Endothelial cell of umbilical vein (primary cell): Measurements from ENCODE around the gene ISL2. TPM values are rescaled to one million over a fixed set of nuclear protein-coding genes. Genes with fewer than 3 reads are reported as not detected.

ENCODE experiments used
- BruUV-seq: library from RNA; stranded (reverse); fragments of 400-500 nt; replicated peaks from 2 replicates; lab custom pipeline; 2021; lab: Mats Ljungman, UMichigan
- CTCF ChIA-PET: fragments of 300-600, 350-600 bp; sonication (Branson Sonifier 250); formaldehyde crosslinking; loops from one replicate; lab custom pipeline; 2021; ENCODE audit warnings: antibody characterized with exemption, inconsistent platforms; lab: Charles Lee
- POLR2A ChIA-PET: fragments of 300-600, 350-600 bp; sonication (Branson Sonifier 250); formaldehyde crosslinking; loops from one replicate; lab custom pipeline; 2021; ENCODE audit warnings: antibody characterized with exemption, inconsistent platforms; lab: Charles Lee
- DNase-seq: peaks from one replicate; pipeline ENCODE4 v3.0.0-alpha.2; 2011; ENCODE audit warnings: low read depth, low spot score
- FAIRE-seq: peaks from 2 replicates; lab custom pipeline; 2011; peaks lifted over from hg19 to GRCh38; lab: Jason Lieb, UNC
- H2AFZ ChIP-seq: 2 replicates; pipeline ENCODE4 v1.6.0; 2012; ENCODE audit warnings: low read depth, low read length, control low read depth, inconsistent platforms
- H3K27ac ChIP-seq: 2 replicates; pipeline ENCODE4 v1.5.1; 2011; ENCODE audit warnings: low read depth, mild to moderate bottlenecking, control low read depth, low read length, moderate library complexity; ENCODE audit not compliant: insufficient read depth
- H3K27me3 ChIP-seq, 2 experiments: 2 replicates each; pipeline versions ENCODE4 v1.6.0 to v1.6.1; 2011; ENCODE audit warnings: low read length in 2 of 2, mixed read lengths in 1 of 2; ENCODE audit not compliant: control insufficient read depth in 2 of 2, insufficient read depth in 2 of 2
- H3K36me3 ChIP-seq, 2 experiments: 2 replicates in 1 of 2; 3 replicates in 1 of 2; pipeline ENCODE4 v1.5.1; 2011; ENCODE audit warnings: low read length in 2 of 2, mild to moderate bottlenecking in 1 of 2, moderate library complexity in 1 of 2; ENCODE audit not compliant: control insufficient read depth in 2 of 2, insufficient read depth in 2 of 2; ENCODE audit errors: extremely low read depth in 1 of 2
- H3K4me1 ChIP-seq: 3 replicates; pipeline ENCODE4 v1.5.1; 2011; ENCODE audit warnings: mild to moderate bottlenecking, low read length; ENCODE audit not compliant: control insufficient read depth, insufficient read depth; ENCODE audit errors: extremely low read depth
- H3K4me2 ChIP-seq: 2 replicates; pipeline ENCODE4 v1.6.1; 2011; ENCODE audit warnings: low read length, control low read depth, mixed read lengths; ENCODE audit not compliant: insufficient read depth
- H3K4me3 ChIP-seq, 3 experiments: fragments of 200-600 bp in 1 of 3; sonication (generic), shearing (Covaris generic) in 1 of 3; replicated peaks in 1 of 3; 2 replicates each; pipeline ENCODE4 v1.5.1; 2011 to 2016; ENCODE audit warnings: control low read depth in 3 of 3, low read length in 3 of 3, mild to moderate bottlenecking in 2 of 3, inconsistent platforms in 1 of 3, low read depth in 1 of 3, moderate library complexity in 1 of 3; ENCODE audit not compliant: insufficient read depth in 1 of 3
- H3K79me2 ChIP-seq: 2 replicates; pipeline ENCODE4 v1.6.0; 2012; ENCODE audit warnings: low read length, inconsistent platforms; ENCODE audit not compliant: control insufficient read depth, insufficient read depth
- H3K9ac ChIP-seq: replicated peaks from 2 replicates; pipeline ENCODE3; 2011; ENCODE audit warnings: low read length, control low read depth; ENCODE audit not compliant: insufficient read depth; ENCODE audit errors: extremely low read depth
- H3K9me1 ChIP-seq: replicated peaks from 3 replicates; pipeline ENCODE4 v1.6.0; 2011; ENCODE audit warnings: mild to moderate bottlenecking, low read length; ENCODE audit not compliant: control insufficient read depth, insufficient read depth; ENCODE audit errors: extremely low read depth
- H3K9me3 ChIP-seq: replicated peaks from 2 replicates; pipeline ENCODE4 v1.5.1; 2012; ENCODE audit warnings: low read length, inconsistent platforms; ENCODE audit not compliant: control insufficient read depth, insufficient read depth
- H4K20me1 ChIP-seq: replicated peaks from 2 replicates; pipeline ENCODE3; 2011; ENCODE audit warnings: mild to moderate bottlenecking, low read length; ENCODE audit not compliant: control insufficient read depth, insufficient read depth; ENCODE audit errors: extremely low read depth
- EZH2 ChIP-seq: IDR thresholded peaks from 2 replicates; pipeline ENCODE4 v1.6.1; 2012; ENCODE audit warnings: borderline replicate concordance, low read depth, mild to moderate bottlenecking, moderate library complexity, low read length, inconsistent platforms; ENCODE audit not compliant: severe bottlenecking
- FOS ChIP-seq: IDR thresholded peaks from 2 replicates; pipeline ENCODE4 v1.6.1; 2011; ENCODE audit warnings: mild to moderate bottlenecking, low read length, moderate library complexity, borderline replicate concordance; ENCODE audit not compliant: insufficient read depth
- JUN ChIP-seq: IDR thresholded peaks from 2 replicates; pipeline ENCODE4 v1.6.1; 2011; ENCODE audit warnings: borderline replicate concordance, low read depth; ENCODE audit not compliant: insufficient read length, insufficient read depth
- MAX ChIP-seq: IDR thresholded peaks from 2 replicates; pipeline ENCODE4 v1.6.1; 2011; ENCODE audit not compliant: insufficient read depth, insufficient read length
- MYC ChIP-seq: IDR thresholded peaks from one replicate; pipeline ENCODE4 v1.6.1; 2011; ENCODE audit warnings: mild to moderate bottlenecking, low read depth, low read length
- POLR2A ChIP-seq: IDR thresholded peaks from 2 replicates; pipeline ENCODE4 v1.6.1; 2012; ENCODE audit warnings: low read depth, mild to moderate bottlenecking, control low read depth, low read length
- POLR2AphosphoS5 ChIP-seq: IDR thresholded peaks from 2 replicates; pipeline ENCODE4 v1.6.1; 2012; ENCODE audit warnings: low read depth, mild to moderate bottlenecking, control low read depth, low read length, moderate library complexity; ENCODE audit not compliant: insufficient read depth
- dilution Hi-C: fragments of 300-500 bp; cut with MboI; formaldehyde crosslinking; loops from one replicate; pipeline ENCODE4 v1.15.0; 2019; ENCODE audit warnings: low sequenced_read_pairs; ENCODE audit not compliant: extremely low pct_ligation_motif_present
- intact Hi-C: fragments of 100-400 bp; cut with micrococcal nuclease; formaldehyde crosslinking; loops from one replicate; pipeline ENCODE4 v1.10.0; 2022
- polyA plus RNA-seq, 4 experiments: library from polyadenylated mRNA; depleted of rRNA in 3 of 4; stranded (reverse) in 3 of 4; unstranded in 1 of 4; fragments of >200 nt; gene quantifications; 2 replicates each; pipeline versions ENCODE4 v1.2.1 to v1.2.3, GENCODE V29; 2011 to 2012; ENCODE audit warnings: missing spikeins in 1 of 4
- total RNA-seq: library from RNA; stranded (reverse); gene quantifications from 2 replicates; pipeline ENCODE4 v1.2.3, GENCODE V29; 2021

The ISL2 gene
- total and polyA plus RNA-seq, 2 donors (not counting 3 experiments of a cell fraction or from before 2014, with no cell fraction given): 0.10 TPM; not detected in 1

GRCh38 chr15:76386926-76387325 lies 50.4 kb downstream of the ISL2 start:
- no peaks in the 10 kb centered on the region for H4K20me1 ChIP-seq
- H3K27me3 ChIP-seq: no peaks in the 10 kb centered on the region
- no peak overlapping the region for H3K27ac ChIP-seq
- H3K9me3 ChIP-seq: no peaks in the 10 kb centered on the region
- no peaks in the 10 kb centered on the region for H3K36me3 ChIP-seq
- no peak overlapping the region for H3K4me3 ChIP-seq
- no peak overlapping the region for H3K9ac ChIP-seq
- dilution Hi-C loops: no loop called here
- no TSS peak for BruUV-seq
- no peaks in the 10 kb centered on the region for H3K79me2 ChIP-seq
- TF ChIP-seq EZH2 (no peak), JUN (no peak), MYC (no peak), POLR2A (no peak)
- ChIA-PET CTCF (no interaction called here), POLR2A (interaction anchor here (0.6 kb wide), 1 partner anchor 15 kb away, joined by 3 read pairs; no protein-coding TSS in a partner anchor)
- DNase-seq (no peak), FAIRE-seq (no peak)
- H3K4me1 ChIP-seq: no peaks in the 10 kb centered on the region
- H2AFZ ChIP-seq: no peak overlapping the region
- intact Hi-C loops: no loop called here
- H3K9me1 ChIP-seq: no peaks in the 10 kb centered on the region
- H3K4me2 ChIP-seq: no peak overlapping the region

GRCh38 chr15:76390571-76390970 lies 54.0 kb downstream of the ISL2 start:
- Histone ChIP-seq H3K9ac (no peak overlapping the region), H3K4me3 (no peak overlapping the region), H3K9me1 (no peaks in the 10 kb centered on the region), H4K20me1 (no peaks in the 10 kb centered on the region), H3K4me2 (no peak overlapping the region), H3K27me3 (no peaks in the 10 kb centered on the region), H3K9me3 (no peaks in the 10 kb centered on the region), H2AFZ (no peak overlapping the region), H3K4me1 (no peaks in the 10 kb centered on the region), H3K36me3 (no peaks in the 10 kb centered on the region), H3K79me2 (no peaks in the 10 kb centered on the region), H3K27ac (no peak overlapping the region)
- TF ChIP-seq FOS (no peak), MYC (no peak), MAX (no peak), POLR2AphosphoS5 (no peak), EZH2 (no peak)
- intact Hi-C loops (no loop called here), dilution Hi-C loops (no loop called here)
- DNase-seq: no peak
- no peak for FAIRE-seq
- POLR2A ChIA-PET: no interaction called here
- CTCF ChIA-PET: no interaction called here
- no TSS peak for BruUV-seq
